DOHH2 (cell line): ENCODE measurements around the gene NLGN4X.

ENCODE experiments used
- EZH2phosphoT487 ChIP-seq: fragments of 200-600 bp; sonication (generic); IDR thresholded peaks from 2 replicates; pipeline ENCODE4 v1.6.1; 2017; ENCODE audit warnings: borderline replicate concordance, mild to moderate bottlenecking, antibody characterized with exemption, low read length, moderate library complexity, mixed read lengths
- TF ChIP-seq, protein P1 (sequence below): fragments of 200-600 bp; sonication (generic); IDR thresholded peaks from one replicate; pipeline ENCODE4 v1.5.1; 2014; ENCODE audit warnings: antibody characterized with exemption, mild to moderate bottlenecking, low read depth, low read length; ENCODE audit not compliant: poor library complexity, severe bottlenecking

- TF ChIP-seq, protein P1, sequence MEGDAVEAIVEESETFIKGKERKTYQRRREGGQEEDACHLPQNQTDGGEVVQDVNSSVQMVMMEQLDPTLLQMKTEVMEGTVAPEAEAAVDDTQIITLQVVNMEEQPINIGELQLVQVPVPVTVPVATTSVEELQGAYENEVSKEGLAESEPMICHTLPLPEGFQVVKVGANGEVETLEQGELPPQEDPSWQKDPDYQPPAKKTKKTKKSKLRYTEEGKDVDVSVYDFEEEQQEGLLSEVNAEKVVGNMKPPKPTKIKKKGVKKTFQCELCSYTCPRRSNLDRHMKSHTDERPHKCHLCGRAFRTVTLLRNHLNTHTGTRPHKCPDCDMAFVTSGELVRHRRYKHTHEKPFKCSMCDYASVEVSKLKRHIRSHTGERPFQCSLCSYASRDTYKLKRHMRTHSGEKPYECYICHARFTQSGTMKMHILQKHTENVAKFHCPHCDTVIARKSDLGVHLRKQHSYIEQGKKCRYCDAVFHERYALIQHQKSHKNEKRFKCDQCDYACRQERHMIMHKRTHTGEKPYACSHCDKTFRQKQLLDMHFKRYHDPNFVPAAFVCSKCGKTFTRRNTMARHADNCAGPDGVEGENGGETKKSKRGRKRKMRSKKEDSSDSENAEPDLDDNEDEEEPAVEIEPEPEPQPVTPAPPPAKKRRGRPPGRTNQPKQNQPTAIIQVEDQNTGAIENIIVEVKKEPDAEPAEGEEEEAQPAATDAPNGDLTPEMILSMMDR: no peak
- TF ChIP-seq EZH2phosphoT487: no peak
Observed at GRCh38 chrX:6024204-6024603, 204.5 kb downstream of the NLGN4X start.
